Upper lobe of left lung (tissue), 6 donors: ENCODE data around the gene GPR137. TPM values are rescaled to one million over a fixed set of nuclear protein-coding genes. Genes with fewer than 3 reads are reported as not detected.
"Not testable (repeated sequence)": the region's sequence is repeated elsewhere in the genome, so short reads cannot be mapped to it uniquely, and the experiment has no call there.

ENCODE experiments used
- ATAC-seq, 2 donors: fragments of 200-7000 bp; cut with Tn5 transposase; one replicate each; pipeline ENCODE4 v1.9.1; 2022; ENCODE audit warnings: mild to moderate bottlenecking in 2 of 2, moderate library complexity in 2 of 2; ENCODE audit not compliant: low FRiP score in 2 of 2
- DNase-seq, 2 donors: peaks; one replicate each; pipeline ENCODE4 v3.0.0-alpha.2; 2019 to 2020
- H3K27ac ChIP-seq, 4 donors: fragments of 200-600 bp; sonication (generic); one replicate each; pipeline ENCODE4 v1.5.1; 2016 to 2019
- H3K27me3 ChIP-seq, 4 donors: fragments of 200-600 bp; sonication (generic); one replicate each; pipeline ENCODE4 v1.5.1; 2017 to 2019
- H3K36me3 ChIP-seq, 4 donors: fragments of 200-600 bp; sonication (generic); one replicate each; pipeline ENCODE4 v1.5.1; 2016 to 2019
- H3K4me1 ChIP-seq, 4 donors: fragments of 200-600 bp; sonication (generic); one replicate each; pipeline ENCODE4 v1.5.1; 2018 to 2019
- H3K4me3 ChIP-seq, 4 donors: fragments of 200-600 bp; sonication (generic); one replicate each; pipeline ENCODE4 v1.5.1; 2017 to 2019; ENCODE audit warnings: mild to moderate bottlenecking in 2 of 4, moderate library complexity in 1 of 4
- H3K9me3 ChIP-seq, 4 donors: fragments of 200-600 bp; sonication (generic); one replicate each; pipeline ENCODE4 v1.5.1; 2018 to 2019
- EP300 ChIP-seq, 4 donors: sonication (generic); formaldehyde crosslinking; IDR thresholded peaks; one replicate each; pipeline ENCODE4 v1.5.1; 2017; ENCODE audit warnings: antibody characterized with exemption in 4 of 4, control low read depth in 2 of 4
- POLR2A ChIP-seq, 4 donors: fragments of 450-650 bp; IDR thresholded peaks; one replicate each; pipeline ENCODE4 v1.5.1; 2016 to 2017; ENCODE audit warnings: antibody characterized with exemption in 4 of 4, mild to moderate bottlenecking in 2 of 4
- POLR2AphosphoS5 ChIP-seq, 2 donors: sonication (generic); formaldehyde crosslinking; IDR thresholded peaks; one replicate each; pipeline ENCODE4 v1.5.1; 2017; ENCODE audit warnings: antibody characterized with exemption in 2 of 2
- WGBS, 2 donors: methylation state at CpG; one replicate each; pipeline ENCODE4 v1.1.5; 2017 to 2018; 5-methylcytosine and 5-hydroxymethylcytosine counted together
- total RNA-seq, 6 donors: library from RNA; depleted of rRNA in 4 of 6; stranded (reverse); fragments of >200 nt in 4 of 6; gene quantifications; one replicate each; pipeline versions ENCODE4 v1.1.0 to v1.2.1, GENCODE V29; 2016 to 2021
- TF ChIP-seq, protein P1 (sequence below), 6 experiments: fragments of 450-650 bp in 4 of 6; fragments of 200-600 bp in 2 of 6; sonication (generic) in 2 of 6; IDR thresholded peaks; one replicate each; pipeline ENCODE4 v1.5.1; 2016 to 2019; ENCODE audit warnings: antibody characterized with exemption in 6 of 6
- donor health status: DM: no; HTN: no; CAD: no; lungs with moderate emphysema.
- donor health status: DM: no; HTN: yes; CAD: no; lungs with severe emphysema.

GPR137 gene
- total RNA-seq, 6 donors from 2014 or later = 7.3 to 48.1 (median 27.0) TPM

DNA sequence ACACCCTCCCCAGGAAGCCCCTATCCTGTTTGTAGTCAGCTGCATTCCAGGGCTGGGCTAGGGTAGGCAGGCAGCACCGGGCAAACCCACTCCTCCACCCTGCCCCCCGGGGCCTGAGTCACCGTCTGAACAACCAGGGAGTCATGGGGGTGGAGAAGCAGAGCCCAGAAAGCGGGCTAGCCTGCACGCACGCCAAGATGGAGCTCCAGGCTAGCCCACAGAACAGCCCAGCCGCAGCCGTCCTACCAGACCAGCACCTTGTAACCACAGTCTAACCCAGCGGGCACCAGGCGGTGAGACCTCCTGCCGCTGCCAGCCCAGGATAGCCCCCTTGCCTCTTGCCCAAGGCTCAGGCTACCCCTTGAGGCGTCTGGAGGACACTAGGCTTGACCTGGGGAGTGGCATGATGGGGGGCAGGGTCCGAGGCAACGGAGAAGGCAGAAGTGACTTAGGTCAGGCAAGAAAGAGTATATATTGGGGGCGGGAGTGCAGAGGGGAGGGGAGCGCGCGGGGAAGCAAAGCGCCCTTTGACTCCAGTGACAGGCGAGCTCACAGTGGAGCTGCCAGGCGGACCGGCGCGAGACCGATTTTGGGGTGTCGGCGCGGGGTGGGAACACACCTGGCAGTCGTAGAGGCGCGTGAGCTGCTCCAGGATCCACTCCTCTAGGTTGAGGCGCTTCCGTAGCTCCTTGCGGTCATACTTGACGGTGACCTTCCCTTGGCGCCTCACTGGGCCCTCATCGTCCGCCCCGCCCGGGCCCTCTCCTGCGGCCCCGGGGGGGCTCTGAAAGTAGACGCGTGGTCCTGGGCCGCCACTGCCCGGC, 39.6 kb upstream of the GPR137 start:
- whole genome bisulfite sequencing, 2 donors = 2% methylated on average over 18 to 37 of the region's 46 CpGs
- peak overlapping the region; percentile 73 to 91 (median 82) for H3K27ac ChIP-seq
- TF ChIP-seq, protein P1, sequence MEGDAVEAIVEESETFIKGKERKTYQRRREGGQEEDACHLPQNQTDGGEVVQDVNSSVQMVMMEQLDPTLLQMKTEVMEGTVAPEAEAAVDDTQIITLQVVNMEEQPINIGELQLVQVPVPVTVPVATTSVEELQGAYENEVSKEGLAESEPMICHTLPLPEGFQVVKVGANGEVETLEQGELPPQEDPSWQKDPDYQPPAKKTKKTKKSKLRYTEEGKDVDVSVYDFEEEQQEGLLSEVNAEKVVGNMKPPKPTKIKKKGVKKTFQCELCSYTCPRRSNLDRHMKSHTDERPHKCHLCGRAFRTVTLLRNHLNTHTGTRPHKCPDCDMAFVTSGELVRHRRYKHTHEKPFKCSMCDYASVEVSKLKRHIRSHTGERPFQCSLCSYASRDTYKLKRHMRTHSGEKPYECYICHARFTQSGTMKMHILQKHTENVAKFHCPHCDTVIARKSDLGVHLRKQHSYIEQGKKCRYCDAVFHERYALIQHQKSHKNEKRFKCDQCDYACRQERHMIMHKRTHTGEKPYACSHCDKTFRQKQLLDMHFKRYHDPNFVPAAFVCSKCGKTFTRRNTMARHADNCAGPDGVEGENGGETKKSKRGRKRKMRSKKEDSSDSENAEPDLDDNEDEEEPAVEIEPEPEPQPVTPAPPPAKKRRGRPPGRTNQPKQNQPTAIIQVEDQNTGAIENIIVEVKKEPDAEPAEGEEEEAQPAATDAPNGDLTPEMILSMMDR (IDR thresholded peaks at IDR 0.05) = no peak
- TF ChIP-seq EP300 (IDR thresholded peaks at IDR 0.05) (no peak), POLR2AphosphoS5 (IDR thresholded peaks at IDR 0.05) (peak; percentile 33 to 44)
- peaks cover 39 to 56% (median 46%) of the 10 kb centered on the region in 4 donors for H3K4me1 ChIP-seq
- peaks cover 0 to 13% (median 10%) of the 10 kb centered on the region in 4 donors for H3K36me3 ChIP-seq
- DNase-seq (peak; percentile 72 to 78), ATAC-seq (peak in 1 of 2 donors; percentile 29)
- H3K9me3 ChIP-seq = no peaks in the 10 kb centered on the region
- H3K27me3 ChIP-seq = no peaks in the 10 kb centered on the region
- H3K4me3 ChIP-seq = peak overlapping the region; percentile 64 to 79 (median 70)

DNA sequence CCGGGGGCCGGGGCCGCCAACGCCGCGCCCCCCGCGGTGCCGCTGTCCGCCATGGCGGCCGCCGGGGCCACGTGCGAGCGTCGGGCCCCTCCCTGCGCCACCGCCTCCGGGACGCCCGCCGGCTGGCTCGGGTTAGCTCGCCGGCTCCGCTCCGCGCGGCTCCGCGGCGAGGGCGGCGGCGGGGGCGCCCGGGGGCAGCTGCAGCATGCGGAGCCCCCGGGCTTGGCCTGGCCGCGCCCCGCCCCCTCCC, 39.1 kb upstream of the GPR137 start:
- peaks cover 0 to 13% (median 10%) of the 10 kb centered on the region in 4 donors for H3K36me3 ChIP-seq
- peaks cover 40 to 58% (median 48%) of the 10 kb centered on the region in 4 donors for H3K4me1 ChIP-seq
- TF ChIP-seq, protein P1 (IDR thresholded peaks at IDR 0.05) = peak in 1 of 6 experiments; percentile 16
- no CpG with 5 or more reads among the region's 43 CpGs for WGBS, 2 donors
- H3K9me3 ChIP-seq, ATAC-seq, H3K27me3 ChIP-seq, DNase-seq: not testable (repeated sequence)
- peak overlapping the region in 3 of 4 donors; percentile 80 to 91 (median 81) for H3K27ac ChIP-seq
- peak overlapping the region; percentile 64 to 79 (median 70) for H3K4me3 ChIP-seq

DNA sequence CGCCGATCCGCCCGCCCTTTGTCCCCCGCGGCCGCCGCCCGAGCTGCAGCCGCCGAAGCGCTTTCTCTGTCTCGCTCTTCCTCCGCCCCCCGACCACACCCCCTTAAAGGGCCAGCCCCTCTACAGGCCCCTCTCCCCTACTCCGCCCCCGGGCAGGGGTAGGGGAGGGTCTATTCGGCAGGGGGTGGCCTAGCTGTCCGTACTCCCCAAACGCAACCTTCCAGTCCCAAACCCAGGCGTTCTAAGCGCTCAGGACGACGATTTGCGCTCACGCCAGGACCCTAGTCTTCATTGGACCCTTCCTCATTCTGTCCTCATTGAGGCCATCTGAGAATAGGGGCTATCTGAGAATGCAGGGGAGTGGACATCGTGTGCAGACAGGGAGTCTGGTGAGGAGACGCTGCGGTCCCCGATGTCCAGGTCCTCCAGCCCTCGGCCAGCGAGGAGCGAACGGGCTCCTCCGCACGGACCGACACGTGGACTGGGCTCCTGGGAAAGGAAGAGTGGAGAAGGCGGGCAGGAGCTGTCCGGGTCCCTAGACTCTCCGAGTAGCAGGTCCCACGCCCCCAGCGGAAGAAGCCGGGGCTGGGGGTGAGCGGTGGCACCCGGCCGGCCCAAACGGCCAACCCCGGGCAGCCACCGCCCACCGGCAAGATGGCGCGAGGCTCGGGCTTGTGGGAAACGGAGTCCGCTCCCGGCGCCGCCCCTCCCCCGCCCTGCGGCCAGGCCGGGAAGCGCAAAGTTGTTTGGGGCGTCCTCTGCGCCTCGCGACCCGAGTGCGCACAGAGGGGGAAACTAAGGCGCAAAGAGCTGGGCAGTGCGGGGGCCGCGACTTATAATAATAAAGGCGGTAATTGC, 38.5 kb upstream of the GPR137 start, which contains the start of gene PPP1R14B:
Gene PPP1R14B, minus strand, starts transcription at position 73 of the 858 bp plus-strand sequence. CDS start 270 bp downstream, outside the sequence.
- no peaks in the 10 kb centered on the region for H3K9me3 ChIP-seq
- peak; percentile 74 to 86 for ATAC-seq
- peaks cover 40 to 58% (median 48%) of the 10 kb centered on the region in 4 donors for H3K4me1 ChIP-seq
- peak within 1 kb of the TSS; percentile 69 to 79 (median 72) for H3K4me3 ChIP-seq
- peaks cover 0 to 13% (median 10%) of the 10 kb centered on the region in 4 donors for H3K36me3 ChIP-seq
- peak within 1 kb of the TSS; percentile 80 to 91 (median 84) for H3K27ac ChIP-seq
- DNase-seq = peak; percentile 92 to 98
- H3K27me3 ChIP-seq = no peaks in the 10 kb centered on the region
- TF ChIP-seq EP300 (IDR thresholded peaks at IDR 0.05) = no peak
- TF ChIP-seq, protein P1 (IDR thresholded peaks at IDR 0.05) = peak in 5 of 6 experiments; percentile 16 to 52 (median 42)
- TF ChIP-seq POLR2A (IDR thresholded peaks at IDR 0.05) = peak in 1 of 4 donors; percentile 48
- peak; percentile 24 to 62 for TF ChIP-seq POLR2AphosphoS5 (IDR thresholded peaks at IDR 0.05)
- 0 to 3% methylated on average over 16 to 56 of the region's 74 CpGs for WGBS, 2 donors

DNA sequence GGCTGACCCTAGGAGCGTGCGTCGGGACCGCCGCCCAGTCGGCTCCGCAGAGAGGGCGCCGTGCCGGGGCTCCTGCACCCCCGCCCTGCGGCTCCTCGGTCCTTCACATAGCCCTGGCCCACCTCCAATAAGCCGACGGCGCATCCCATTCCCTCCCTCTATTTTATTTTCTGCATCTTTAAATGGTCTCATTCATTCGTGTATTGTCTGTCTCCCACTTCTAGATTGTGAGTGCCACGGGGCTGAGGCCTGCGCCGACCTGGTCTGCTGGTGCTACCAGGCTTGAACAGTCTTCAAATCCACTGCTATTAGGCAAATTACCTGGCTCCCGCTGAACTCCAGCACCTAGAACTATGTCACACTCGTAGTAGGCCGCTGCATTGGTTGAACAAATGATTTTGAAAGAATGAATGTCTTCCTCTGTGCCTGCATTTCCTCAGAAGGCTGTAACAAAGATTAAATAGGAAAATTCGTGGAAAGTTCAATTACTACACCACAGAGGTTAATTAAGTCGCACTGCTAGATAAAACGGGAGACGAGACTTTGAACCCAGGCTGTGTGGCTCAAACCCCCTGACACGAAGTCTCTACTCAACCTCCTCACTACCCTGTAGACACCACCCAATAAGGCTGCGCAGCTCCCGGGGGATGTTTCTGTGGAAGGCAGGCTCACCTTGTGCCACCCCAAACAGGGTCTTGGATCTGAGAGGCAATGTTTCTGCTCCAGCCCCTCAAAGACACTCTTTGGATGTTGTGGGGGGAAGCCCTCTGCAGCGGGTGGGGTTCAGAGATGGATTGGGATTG, 37.7 kb upstream of the GPR137 start:
- ATAC-seq = peak in 1 of 2 donors; percentile 1
- H3K9me3 ChIP-seq = no peaks in the 10 kb centered on the region
- peaks cover 0 to 13% (median 10%) of the 10 kb centered on the region in 4 donors for H3K36me3 ChIP-seq
- no peak for DNase-seq
- peaks cover 40 to 58% (median 48%) of the 10 kb centered on the region in 4 donors for H3K4me1 ChIP-seq
- TF ChIP-seq EP300 (IDR thresholded peaks at IDR 0.05) = no peak
- TF ChIP-seq POLR2AphosphoS5 (IDR thresholded peaks at IDR 0.05) = no peak
- no peak for TF ChIP-seq POLR2A (IDR thresholded peaks at IDR 0.05)
- TF ChIP-seq, protein P1 (IDR thresholded peaks at IDR 0.05) = no peak
- H3K27ac ChIP-seq = peak overlapping the region; percentile 80 to 91 (median 84)
- peak overlapping the region; percentile 69 to 79 (median 72) for H3K4me3 ChIP-seq
- H3K27me3 ChIP-seq = no peaks in the 10 kb centered on the region
- 36 to 46% methylated on average over 30 to 31 of the region's 31 CpGs for WGBS, 2 donors
